Body of pancreas (tissue), 4 donors: ENCODE measurements around the gene LGR4. TPM values are rescaled to one million over a fixed set of nuclear protein-coding genes. Genes with fewer than 3 reads are reported as not detected.

Experiments used
- ATAC-seq: fragments of 150-250 bp; one replicate; pipeline ENCODE4 v1.9.1; 2016
- DNase-seq, 4 donors: peaks; one replicate each; pipeline ENCODE4 v3.0.0-alpha.2; 2019
- H3K27ac ChIP-seq, 4 donors: fragments of 200-600 bp; sonication (generic); 1 replicate in 3 of 4; 2 replicates in 1 of 4; pipeline versions ENCODE4 v1.5.1 to v1.6.1; 2016 to 2019; ENCODE audit warnings: mild to moderate bottlenecking in 1 of 4, mixed read lengths in 1 of 4, moderate library complexity in 1 of 4
- H3K27me3 ChIP-seq, 2 donors: fragments of 200-600 bp; sonication (generic); one replicate each; pipeline ENCODE4 v1.6.0; 2016; ENCODE audit warnings: mild to moderate bottlenecking in 1 of 2
- H3K36me3 ChIP-seq, 2 donors: fragments of 200-600 bp; sonication (generic); replicated peaks in 1 of 2; 2 replicates each; pipeline ENCODE4 v1.5.1; 2016; ENCODE audit warnings: low read depth in 2 of 2; ENCODE audit not compliant: insufficient read depth in 1 of 2
- H3K4me1 ChIP-seq: fragments of 200-600 bp; sonication (generic); one replicate; pipeline ENCODE4 v1.6.0; 2016
- H3K4me3 ChIP-seq, 2 donors: fragments of 200-600 bp; sonication (generic); 1 replicate in 1 of 2; 2 replicates in 1 of 2; pipeline ENCODE4 v1.5.1; 2016 to 2019
- H3K9me3 ChIP-seq, 3 donors: fragments of 200-600 bp; sonication (generic); 1 replicate in 2 of 3; 2 replicates in 1 of 3; pipeline ENCODE4 v1.5.1; 2016
- CTCF ChIP-seq, 7 experiments: fragments of 450-650 bp in 4 of 7; fragments of 200-600 bp in 3 of 7; sonication (generic) in 3 of 7; IDR thresholded peaks; one replicate each; pipeline ENCODE4 v1.5.1; 2016 to 2019; ENCODE audit warnings: antibody characterized with exemption in 7 of 7
- POLR2A ChIP-seq, 3 donors: fragments of 450-650 bp; IDR thresholded peaks; one replicate each; pipeline ENCODE4 v1.6.1; 2016; ENCODE audit warnings: antibody characterized with exemption in 3 of 3, mild to moderate bottlenecking in 2 of 3
- WGBS, 2 donors: methylation state at CpG; one replicate each; pipeline ENCODE4 v1.1.5; 2017; 5-methylcytosine and 5-hydroxymethylcytosine counted together
- intact Hi-C: fragments of 100-400 bp; cut with DNase I; formaldehyde crosslinking; loops from one replicate; pipeline ENCODE4 v1.15.1; 2023
- total RNA-seq, 2 donors: library from RNA; depleted of rRNA; stranded (reverse); fragments of >200 nt; gene quantifications; one replicate each; pipeline ENCODE4 v1.1.0, GENCODE V29; 2016

The LGR4 gene
- total RNA-seq, 2 donors from 2014 or later, result 120 to 145 TPM

- Histone ChIP-seq H3K27me3 (no peaks in the 10 kb centered on the region), H3K27ac (peak overlapping the region; percentile 69 to 99 (median 96)), H3K36me3 (no peaks in the 10 kb centered on the region), H3K4me1 (peaks cover 96% of the 10 kb centered on the region), H3K4me3 (no peak overlapping the region), H3K9me3 (no peaks in the 10 kb centered on the region)
- intact Hi-C loops, result no loop called here
- ATAC-seq (peak; percentile 5), DNase-seq (peak in 1 of 4 donors; percentile 17)
- 35 to 49% methylated on average over 6 of the region's 6 CpGs for WGBS, 2 donors
- TF ChIP-seq POLR2A (IDR thresholded peaks at IDR 0.05), result no peak
- no peak for TF ChIP-seq CTCF (IDR thresholded peaks at IDR 0.05)
Measured at GRCh38 chr11:27459191-27459590, 13.4 kb downstream of the LGR4 start.

- H3K4me3 ChIP-seq, result no peak overlapping the region
- H3K27ac ChIP-seq, result peak overlapping the region in 3 of 4 donors; percentile 62 to 99 (median 97)
- no peaks in the 10 kb centered on the region for H3K36me3 ChIP-seq
- no peaks in the 10 kb centered on the region for H3K9me3 ChIP-seq
- DNase-seq (no peak), ATAC-seq (no peak)
- WGBS, 2 donors, result 88 to 97% methylated on average over 2 of the region's 2 CpGs
- peaks cover 96% of the 10 kb centered on the region for H3K4me1 ChIP-seq
- intact Hi-C loops, result no loop called here
- H3K27me3 ChIP-seq, result no peaks in the 10 kb centered on the region
- TF ChIP-seq POLR2A (IDR thresholded peaks at IDR 0.05) (no peak), CTCF (IDR thresholded peaks at IDR 0.05) (no peak)
Measured at GRCh38 chr11:27458182-27458581, 14.4 kb downstream of the LGR4 start.

GRCh38 chr11:27456795-27457329 lies 15.7 kb downstream of the LGR4 start:
- ATAC-seq (no peak), DNase-seq (no peak)
- Histone ChIP-seq H3K36me3 (no peaks in the 10 kb centered on the region), H3K27ac (peak overlapping the region in 3 of 4 donors; percentile 62 to 99 (median 97)), H3K27me3 (no peaks in the 10 kb centered on the region), H3K4me1 (peaks cover 96% of the 10 kb centered on the region), H3K9me3 (no peaks in the 10 kb centered on the region), H3K4me3 (no peak overlapping the region)
- TF ChIP-seq CTCF (IDR thresholded peaks at IDR 0.05) (no peak), POLR2A (IDR thresholded peaks at IDR 0.05) (no peak)
- intact Hi-C loops, result no loop called here

GRCh38 chr11:27456140-27456794 lies 16.3 kb downstream of the LGR4 start:
- peak overlapping the region in 3 of 4 donors; percentile 62 to 99 (median 97) for H3K27ac ChIP-seq
- DNase-seq (peak in 1 of 4 donors; percentile 30), ATAC-seq (peak; percentile 43)
- no peak for TF ChIP-seq CTCF (IDR thresholded peaks at IDR 0.05)
- TF ChIP-seq POLR2A (IDR thresholded peaks at IDR 0.05), result no peak
- no peaks in the 10 kb centered on the region for H3K27me3 ChIP-seq
- WGBS, 2 donors, result 13 to 15% methylated on average over 2 of the region's 2 CpGs
- H3K9me3 ChIP-seq, result no peaks in the 10 kb centered on the region
- intact Hi-C loops, result no loop called here
- no peak overlapping the region for H3K4me3 ChIP-seq
- no peaks in the 10 kb centered on the region for H3K36me3 ChIP-seq
- H3K4me1 ChIP-seq, result peaks cover 96% of the 10 kb centered on the region

- Histone ChIP-seq H3K4me1 (peaks cover 98% of the 10 kb centered on the region), H3K4me3 (no peak overlapping the region), H3K36me3 (no peaks in the 10 kb centered on the region), H3K27me3 (no peaks in the 10 kb centered on the region), H3K27ac (peak overlapping the region in 3 of 4 donors; percentile 62 to 99 (median 97)), H3K9me3 (no peaks in the 10 kb centered on the region)
- TF ChIP-seq CTCF (IDR thresholded peaks at IDR 0.05) (no peak), POLR2A (IDR thresholded peaks at IDR 0.05) (no peak)
- ATAC-seq, result no peak
- DNase-seq, result no peak
- WGBS, 2 donors, result 69 to 77% methylated on average over 4 of the region's 4 CpGs
- intact Hi-C loops, result no loop called here
Measured at GRCh38 chr11:27455667-27456066, 16.9 kb downstream of the LGR4 start.
